SK-N-SH (cell line): ENCODE results near the gene FPR1. TPM values are rescaled to one million over a fixed set of nuclear protein-coding genes. Genes with fewer than 3 reads are reported as not detected.
A peak's percentile ranks its signal among the peaks of the same experiment; 100 is the strongest.

Source experiments
- CTCF ChIA-PET: fragments of 300-600, 350-600 bp; formaldehyde crosslinking; extraction: SDS; loops from one replicate; lab custom pipeline; 2021; lab: Yijun Ruan, JAX
- POLR2A ChIA-PET: fragments of 350-600 bp; sonication (Branson Sonifier 250); formaldehyde crosslinking; extraction: SDS; loops from one replicate; lab custom pipeline; 2020; ENCODE audit warnings: antibody characterized with exemption, inconsistent platforms; lab: Yijun Ruan, JAX
- DNase-seq: peaks from one replicate; pipeline ENCODE4 v3.0.0; 2012
- H2AFZ ChIP-seq: fragments of 200-600 bp; sonication (generic); 2 replicates; pipeline ENCODE4 v1.8.1; 2016; ENCODE audit warnings: antibody characterized with exemption, mild to moderate bottlenecking, low read depth
- H3F3A ChIP-seq: fragments of 200-600 bp; sonication (generic); replicated peaks from 2 replicates; pipeline ENCODE3; 2016; ENCODE audit warnings: antibody characterized with exemption, mild to moderate bottlenecking; ENCODE audit not compliant: insufficient read depth
- H3K27ac ChIP-seq, 2 experiments: fragments of 200-500 bp in 1 of 2; fragments of 200-600 bp in 1 of 2; sonication (Bioruptor generic) in 1 of 2; sonication (generic), shearing (Covaris generic) in 1 of 2; 2 replicates each; pipeline versions ENCODE4 v1.5.1 to v1.6.1; 2014 to 2016; ENCODE audit warnings: low read depth in 2 of 2, inconsistent platforms in 1 of 2, low read length in 1 of 2, mild to moderate bottlenecking in 1 of 2, mixed read lengths in 1 of 2
- H3K27me3 ChIP-seq: fragments of 200-600 bp; sonication (generic), shearing (Covaris generic); 2 replicates; pipeline ENCODE4 v1.6.1; 2016; ENCODE audit warnings: mixed run types; ENCODE audit not compliant: insufficient read depth
- H3K36me3 ChIP-seq, 2 experiments: fragments of 200-500 bp in 1 of 2; fragments of 200-600 bp in 1 of 2; sonication (Bioruptor generic) in 1 of 2; sonication (generic) in 1 of 2; replicated peaks in 1 of 2; 2 replicates each; pipeline versions ENCODE3 to v1.5.1; 2014 to 2016; ENCODE audit warnings: low read length in 1 of 2, mild to moderate bottlenecking in 1 of 2; ENCODE audit not compliant: insufficient read depth in 2 of 2, control insufficient read depth in 1 of 2
- H3K4me1 ChIP-seq, 2 experiments: fragments of 200-500 bp in 1 of 2; fragments of 200-600 bp in 1 of 2; sonication (Bioruptor generic) in 1 of 2; sonication (generic), shearing (Covaris generic) in 1 of 2; 2 replicates each; pipeline versions ENCODE4 v1.5.1 to v1.6.1; 2014 to 2016; ENCODE audit warnings: low read depth in 1 of 2, low read length in 1 of 2, mixed run types in 1 of 2; ENCODE audit not compliant: insufficient read depth in 2 of 2, control insufficient read depth in 1 of 2
- H3K4me2 ChIP-seq: fragments of 200-600 bp; sonication (generic), shearing (Covaris generic); 2 replicates; pipeline ENCODE4 v1.6.1; 2017; ENCODE audit warnings: mixed run types
- H3K4me3 ChIP-seq, 2 experiments: fragments of 200-500 bp in 1 of 2; fragments of 200-600 bp in 1 of 2; sonication (Bioruptor generic) in 1 of 2; sonication (generic), shearing (Covaris generic) in 1 of 2; 2 replicates each; pipeline versions ENCODE4 v1.5.1 to v1.8.1; 2014 to 2016; ENCODE audit warnings: low read depth in 2 of 2, inconsistent platforms in 1 of 2, low read length in 1 of 2, mild to moderate bottlenecking in 1 of 2, mixed read lengths in 1 of 2, moderate library complexity in 1 of 2
- H3K79me2 ChIP-seq: fragments of 200-600 bp; sonication (generic); 2 replicates; pipeline ENCODE4 v1.8.1; 2017; ENCODE audit warnings: mild to moderate bottlenecking; ENCODE audit not compliant: insufficient read depth
- H3K9ac ChIP-seq: fragments of 200-600 bp; sonication (generic); 2 replicates; pipeline ENCODE4 v1.6.1; 2017; ENCODE audit warnings: mixed run types
- H3K9me2 ChIP-seq: fragments of 200-600 bp; sonication (generic); 2 replicates; pipeline ENCODE4 v1.6.1; 2017; ENCODE audit warnings: mixed run types
- H3K9me3 ChIP-seq: fragments of 200-600 bp; sonication (generic); 2 replicates; pipeline ENCODE4 v1.6.1; 2017; ENCODE audit warnings: mixed run types, mild to moderate bottlenecking, moderate library complexity
- H4K20me1 ChIP-seq: fragments of 200-600 bp; sonication (generic); 2 replicates; pipeline ENCODE4 v1.6.1; 2017; ENCODE audit warnings: mild to moderate bottlenecking, mixed run types; ENCODE audit not compliant: insufficient read depth
- CHD2 ChIP-seq: fragments of 150-350 bp; IDR thresholded peaks from 2 replicates; pipeline ENCODE4 v1.6.1; 2018; ENCODE audit warnings: low read length; ENCODE audit not compliant: partially characterized antibody
- ELF1 ChIP-seq: IDR thresholded peaks from 2 replicates; pipeline ENCODE4 v1.4.0; 2012
- EP300 ChIP-seq, 2 experiments: IDR thresholded peaks; 2 replicates each; pipeline versions ENCODE4 v1.4.0 to v1.6.1; 2012; ENCODE audit warnings: borderline replicate concordance in 1 of 2, low read depth in 1 of 2, low read length in 1 of 2
- EZH2phosphoT487 ChIP-seq: fragments of 200-600 bp; sonication (generic); IDR thresholded peaks from 2 replicates; pipeline ENCODE4 v1.6.1; 2017; ENCODE audit warnings: low read depth, mixed run types, mild to moderate bottlenecking, antibody characterized with exemption, moderate library complexity, borderline replicate concordance
- FOSL2 ChIP-seq: IDR thresholded peaks from 2 replicates; pipeline ENCODE4 v1.4.0; 2012; ENCODE audit warnings: low read depth, mild to moderate bottlenecking, moderate library complexity, borderline replicate concordance
- JUND ChIP-seq: IDR thresholded peaks from 2 replicates; pipeline ENCODE4 v1.4.0; 2012
- MAX ChIP-seq: IDR thresholded peaks from 2 replicates; pipeline ENCODE4 v1.4.0; 2012; ENCODE audit warnings: low read depth
- MEF2A ChIP-seq: IDR thresholded peaks from 2 replicates; pipeline ENCODE4 v1.4.0; 2012; ENCODE audit warnings: low read depth, borderline replicate concordance
- NFIC ChIP-seq: IDR thresholded peaks from 2 replicates; pipeline ENCODE4 v1.4.0; 2012; ENCODE audit warnings: borderline replicate concordance
- NRF1 ChIP-seq: IDR thresholded peaks from 2 replicates; pipeline ENCODE4 v1.6.1; 2012; ENCODE audit warnings: low read depth, mild to moderate bottlenecking, low read length
- PBX3 ChIP-seq: IDR thresholded peaks from 2 replicates; pipeline ENCODE4; 2012
- POLR2AphosphoS5 ChIP-seq: IDR thresholded peaks from 2 replicates; pipeline ENCODE4 v1.6.1; 2012; ENCODE audit warnings: low read depth, low read length
- RAD21 ChIP-seq: IDR thresholded peaks from 2 replicates; pipeline ENCODE4 v1.6.1; 2012; ENCODE audit warnings: mild to moderate bottlenecking, low read length
- RCOR1 ChIP-seq: fragments of 150-350 bp; IDR thresholded peaks from 2 replicates; pipeline ENCODE4 v1.6.1; 2017; ENCODE audit warnings: antibody characterized with exemption, low read length
- RFX5 ChIP-seq: IDR thresholded peaks from 2 replicates; pipeline ENCODE4 v1.6.1; 2012; ENCODE audit warnings: mild to moderate bottlenecking, improper control_type of control experiment, low read length
- RXRA ChIP-seq: IDR thresholded peaks from 2 replicates; pipeline ENCODE4 v1.4.0; 2012; ENCODE audit warnings: low read depth, mild to moderate bottlenecking, borderline replicate concordance
- SIN3A ChIP-seq: IDR thresholded peaks from 2 replicates; pipeline ENCODE4 v1.6.1; 2012; ENCODE audit warnings: low read depth, mild to moderate bottlenecking, low read length, moderate library complexity, borderline replicate concordance
- SMC3 ChIP-seq: IDR thresholded peaks from 2 replicates; pipeline ENCODE4 v1.6.1; 2012; ENCODE audit warnings: low read depth, low read length, improper control_type of control experiment
- TCF12 ChIP-seq: IDR thresholded peaks from 2 replicates; pipeline ENCODE4 v1.4.0; 2012
- TEAD4 ChIP-seq: IDR thresholded peaks from 2 replicates; pipeline ENCODE4 v1.4.0; 2012; ENCODE audit warnings: mild to moderate bottlenecking, borderline replicate concordance; ENCODE audit not compliant: insufficient read depth
- YY1 ChIP-seq: IDR thresholded peaks from 2 replicates; pipeline ENCODE4 v1.4.0; 2012; ENCODE audit warnings: low read depth, mild to moderate bottlenecking
- WGBS: methylation state at CpG from one replicate; pipeline ENCODE4 v1.1.6; 2017; ENCODE audit warnings: low lambda C conversion rate; 5-methylcytosine and 5-hydroxymethylcytosine counted together
- polyA plus RNA-seq, 3 experiments: library from polyadenylated mRNA; depleted of rRNA; stranded (reverse); fragments of >200 nt; gene quantifications; 2 replicates each; pipeline ENCODE4 v1.2.3, GENCODE V29; 2012
- TF ChIP-seq, protein P1 (sequence below): fragments of 200-600 bp; sonication (generic); IDR thresholded peaks from 2 replicates; pipeline ENCODE4 v1.6.1; 2017; ENCODE audit warnings: antibody characterized with exemption, mild to moderate bottlenecking, moderate library complexity
- TF ChIP-seq, protein P2 (sequence below): IDR thresholded peaks from 2 replicates; pipeline ENCODE4 v1.4.0; 2012; ENCODE audit warnings: low read depth, borderline replicate concordance
- TF ChIP-seq, protein P3 (sequence below): IDR thresholded peaks from 2 replicates; pipeline ENCODE4 v1.4.0; 2012; ENCODE audit warnings: low read depth, borderline replicate concordance
- TF ChIP-seq, protein P4 (sequence below): fragments of 150-350 bp; IDR thresholded peaks from 2 replicates; pipeline ENCODE4 v1.6.1; 2016; ENCODE audit warnings: mild to moderate bottlenecking, low read depth, low read length

The FPR1 gene
- polyA plus RNA-seq, 1 of the 3 experiments (the other 2 are of a cell fraction) = not detected

- 26% methylated on average over 18 of the region's 20 CpGs for WGBS
- no peaks in the 10 kb centered on the region; the same call in 1 of the 2 replicates for H3K79me2 ChIP-seq
- ChIA-PET POLR2A (no interaction called here), CTCF (interaction anchor here (1.2 kb wide), 2 partner anchors 10 to 142 kb away, joined by 3 to 6 read pairs; no protein-coding TSS in a partner anchor)
- peak overlapping the region; percentile 64 for H3K9ac ChIP-seq
- H3K9me3 ChIP-seq = no peaks in the 10 kb centered on the region
- H2AFZ ChIP-seq = 0 out of 2 replicates have a peak overlapping the region, but pooled peaks have one; percentile 57
- no peaks in the 10 kb centered on the region for H3K27me3 ChIP-seq
- H3K4me2 ChIP-seq = peak overlapping the region; percentile 75
- peaks cover 47% of the 10 kb centered on the region for H3F3A ChIP-seq
- H4K20me1 ChIP-seq = no peaks in the 10 kb centered on the region
- no peaks in the 10 kb centered on the region for H3K36me3 ChIP-seq
- peak overlapping the region in 1 of 2 experiments; percentile 29; a peak in 1 of 4 replicates for H3K4me3 ChIP-seq
- peak overlapping the region in 1 of 2 experiments; percentile 91; a peak in 3 of 4 replicates for H3K27ac ChIP-seq
- H3K4me1 ChIP-seq = peaks cover 10 to 29% of the 10 kb centered on the region in 2 experiments; a peak in 3 of 4 replicates
- H3K9me2 ChIP-seq = no peaks in the 10 kb centered on the region
- peak; percentile 14 for DNase-seq
- TF ChIP-seq, protein P1, sequence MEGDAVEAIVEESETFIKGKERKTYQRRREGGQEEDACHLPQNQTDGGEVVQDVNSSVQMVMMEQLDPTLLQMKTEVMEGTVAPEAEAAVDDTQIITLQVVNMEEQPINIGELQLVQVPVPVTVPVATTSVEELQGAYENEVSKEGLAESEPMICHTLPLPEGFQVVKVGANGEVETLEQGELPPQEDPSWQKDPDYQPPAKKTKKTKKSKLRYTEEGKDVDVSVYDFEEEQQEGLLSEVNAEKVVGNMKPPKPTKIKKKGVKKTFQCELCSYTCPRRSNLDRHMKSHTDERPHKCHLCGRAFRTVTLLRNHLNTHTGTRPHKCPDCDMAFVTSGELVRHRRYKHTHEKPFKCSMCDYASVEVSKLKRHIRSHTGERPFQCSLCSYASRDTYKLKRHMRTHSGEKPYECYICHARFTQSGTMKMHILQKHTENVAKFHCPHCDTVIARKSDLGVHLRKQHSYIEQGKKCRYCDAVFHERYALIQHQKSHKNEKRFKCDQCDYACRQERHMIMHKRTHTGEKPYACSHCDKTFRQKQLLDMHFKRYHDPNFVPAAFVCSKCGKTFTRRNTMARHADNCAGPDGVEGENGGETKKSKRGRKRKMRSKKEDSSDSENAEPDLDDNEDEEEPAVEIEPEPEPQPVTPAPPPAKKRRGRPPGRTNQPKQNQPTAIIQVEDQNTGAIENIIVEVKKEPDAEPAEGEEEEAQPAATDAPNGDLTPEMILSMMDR = peak; percentile 56
- TF ChIP-seq YY1 (0 out of 2 replicates have a peak, but pooled peaks have one; percentile 59), NFIC (peak; percentile 93), TEAD4 (peak; percentile 79), JUND (peak; percentile 91), SIN3A (no peak), NRF1 (no peak), EP300 (IDR thresholded peaks at IDR 0.05; ENCODE audit: borderline replicate concordance in 1 of 2, low read depth in 1 of 2, low read length in 1 of 2) (peak; percentile 6 to 49; a peak in 1 of 4 replicates), PBX3 (peak; percentile 64), FOSL2 (peak; percentile 88; the same call in 1 of the 2 replicates), RAD21 (no peak), RCOR1 (no peak), MEF2A (no peak), CHD2 (no peak), EZH2phosphoT487 (no peak), POLR2AphosphoS5 (no peak), ELF1 (peak; percentile 65), MAX (peak; percentile 71), SMC3 (no peak), TCF12 (peak; percentile 80; the same call in 1 of the 2 replicates), RFX5 (no peak), RXRA (no peak)
- TF ChIP-seq, protein P2, sequence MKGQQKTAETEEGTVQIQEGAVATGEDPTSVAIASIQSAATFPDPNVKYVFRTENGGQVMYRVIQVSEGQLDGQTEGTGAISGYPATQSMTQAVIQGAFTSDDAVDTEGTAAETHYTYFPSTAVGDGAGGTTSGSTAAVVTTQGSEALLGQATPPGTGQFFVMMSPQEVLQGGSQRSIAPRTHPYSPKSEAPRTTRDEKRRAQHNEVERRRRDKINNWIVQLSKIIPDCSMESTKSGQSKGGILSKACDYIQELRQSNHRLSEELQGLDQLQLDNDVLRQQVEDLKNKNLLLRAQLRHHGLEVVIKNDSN = 0 out of 2 replicates have a peak, but pooled peaks have one; percentile 10
- TF ChIP-seq, protein P3, sequence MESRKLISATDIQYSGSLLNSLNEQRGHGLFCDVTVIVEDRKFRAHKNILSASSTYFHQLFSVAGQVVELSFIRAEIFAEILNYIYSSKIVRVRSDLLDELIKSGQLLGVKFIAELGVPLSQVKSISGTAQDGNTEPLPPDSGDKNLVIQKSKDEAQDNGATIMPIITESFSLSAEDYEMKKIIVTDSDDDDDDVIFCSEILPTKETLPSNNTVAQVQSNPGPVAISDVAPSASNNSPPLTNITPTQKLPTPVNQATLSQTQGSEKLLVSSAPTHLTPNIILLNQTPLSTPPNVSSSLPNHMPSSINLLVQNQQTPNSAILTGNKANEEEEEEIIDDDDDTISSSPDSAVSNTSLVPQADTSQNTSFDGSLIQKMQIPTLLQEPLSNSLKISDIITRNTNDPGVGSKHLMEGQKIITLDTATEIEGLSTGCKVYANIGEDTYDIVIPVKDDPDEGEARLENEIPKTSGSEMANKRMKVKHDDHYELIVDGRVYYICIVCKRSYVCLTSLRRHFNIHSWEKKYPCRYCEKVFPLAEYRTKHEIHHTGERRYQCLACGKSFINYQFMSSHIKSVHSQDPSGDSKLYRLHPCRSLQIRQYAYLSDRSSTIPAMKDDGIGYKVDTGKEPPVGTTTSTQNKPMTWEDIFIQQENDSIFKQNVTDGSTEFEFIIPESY = no peak
- TF ChIP-seq, protein P4, sequence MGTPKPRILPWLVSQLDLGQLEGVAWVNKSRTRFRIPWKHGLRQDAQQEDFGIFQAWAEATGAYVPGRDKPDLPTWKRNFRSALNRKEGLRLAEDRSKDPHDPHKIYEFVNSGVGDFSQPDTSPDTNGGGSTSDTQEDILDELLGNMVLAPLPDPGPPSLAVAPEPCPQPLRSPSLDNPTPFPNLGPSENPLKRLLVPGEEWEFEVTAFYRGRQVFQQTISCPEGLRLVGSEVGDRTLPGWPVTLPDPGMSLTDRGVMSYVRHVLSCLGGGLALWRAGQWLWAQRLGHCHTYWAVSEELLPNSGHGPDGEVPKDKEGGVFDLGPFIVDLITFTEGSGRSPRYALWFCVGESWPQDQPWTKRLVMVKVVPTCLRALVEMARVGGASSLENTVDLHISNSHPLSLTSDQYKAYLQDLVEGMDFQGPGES = no peak
Measured at GRCh38 chr19:51799034-51799773, 47.5 kb upstream of the FPR1 start.
